IMR-90 (cell line): Measurements from ENCODE around the gene KCNJ16. TPM values are rescaled to one million over a fixed set of nuclear protein-coding genes. Genes with fewer than 3 reads are reported as not detected.

ENCODE experiments used
- ATAC-seq: fragments of 200-7000 bp; cut with Tn5 transposase; 2 replicates; pipeline ENCODE4 v1.9.1; 2020; ENCODE audit warnings: low read depth, mild to moderate bottlenecking, moderate library complexity
- BruUV-seq: library from RNA; stranded (reverse); fragments of 400-500 nt; replicated peaks from 2 replicates; lab custom pipeline; 2021; lab: Mats Ljungman, UMichigan
- CTCF ChIA-PET: fragments of 300-600 bp; formaldehyde crosslinking; extraction: SDS; loops from one replicate; lab custom pipeline; 2021; ENCODE audit warnings: antibody characterized with exemption; lab: Yijun Ruan, JAX
- POLR2A ChIA-PET: fragments of 300-600 bp; sonication (Branson Sonifier 250); formaldehyde crosslinking; loops from one replicate; lab custom pipeline; 2022; ENCODE audit warnings: antibody characterized with exemption; ENCODE audit not compliant: unreplicated experiment; lab: Charles Lee
- DNase-seq: peaks from one replicate; pipeline ENCODE4 v3.0.0; 2013
- H2AFZ ChIP-seq: replicated peaks from 2 replicates; pipeline ENCODE3; 2013; ENCODE audit warnings: low read length, mild to moderate bottlenecking; ENCODE audit not compliant: poor library complexity
- H2AK5ac ChIP-seq: 2 replicates; pipeline ENCODE4 v1.6.1; 2013; ENCODE audit warnings: low read depth, low read length, inconsistent platforms
- H2AK9ac ChIP-seq: replicated peaks from 2 replicates; pipeline ENCODE3; 2013; ENCODE audit warnings: mild to moderate bottlenecking, low read depth, low read length, moderate library complexity; ENCODE audit not compliant: poor library complexity
- H2BK120ac ChIP-seq: 2 replicates; pipeline ENCODE4 v1.6.1; 2013; ENCODE audit warnings: low read depth, low read length, inconsistent platforms
- H2BK15ac ChIP-seq: 3 replicates; pipeline ENCODE4 v1.6.1; 2013; ENCODE audit warnings: low read depth, low read length, inconsistent platforms
- H2BK20ac ChIP-seq: 2 replicates; pipeline ENCODE4 v1.6.1; 2013; ENCODE audit warnings: low read depth, mild to moderate bottlenecking, inconsistent platforms, low read length, moderate library complexity
- H2BK5ac ChIP-seq: 2 replicates; pipeline ENCODE4 v1.6.1; 2013; ENCODE audit warnings: mild to moderate bottlenecking, low read depth, low read length, inconsistent platforms; ENCODE audit not compliant: poor library complexity, severe bottlenecking
- H3K14ac ChIP-seq: replicated peaks from 2 replicates; pipeline ENCODE4 v1.6.1; 2013; ENCODE audit warnings: low read depth, low read length, inconsistent platforms
- H3K18ac ChIP-seq: 2 replicates; pipeline ENCODE4 v1.6.1; 2013; ENCODE audit warnings: low read depth, low read length, control low read depth
- H3K23ac ChIP-seq: 2 replicates; pipeline ENCODE4 v1.6.1; 2013; ENCODE audit warnings: low read depth, low read length, inconsistent platforms
- H3K27ac ChIP-seq: 2 replicates; pipeline ENCODE4 v1.5.1; 2013; ENCODE audit warnings: mild to moderate bottlenecking, control low read depth, low read length; ENCODE audit not compliant: insufficient read depth
- H3K27me3 ChIP-seq: 2 replicates; pipeline ENCODE4 v1.6.1; 2013; ENCODE audit warnings: low read length; ENCODE audit not compliant: control insufficient read depth, insufficient read depth
- H3K36me3 ChIP-seq: 2 replicates; pipeline ENCODE4 v1.6.1; 2013; ENCODE audit warnings: low read length, mixed read lengths; ENCODE audit not compliant: control insufficient read depth, insufficient read depth
- H3K4ac ChIP-seq: 2 replicates; pipeline ENCODE4 v1.6.1; 2013; ENCODE audit warnings: low read depth, low read length, inconsistent platforms
- H3K4me1 ChIP-seq: 2 replicates; pipeline ENCODE4 v1.6.1; 2013; ENCODE audit warnings: low read length, mixed read lengths; ENCODE audit not compliant: control insufficient read depth, insufficient read depth
- H3K4me2 ChIP-seq: 2 replicates; pipeline ENCODE4 v1.6.1; 2013; ENCODE audit warnings: low read depth, mild to moderate bottlenecking, control low read depth, low read length, moderate library complexity
- H3K4me3 ChIP-seq: 2 replicates; pipeline ENCODE4 v1.5.1; 2013; ENCODE audit warnings: low read depth, mild to moderate bottlenecking, control low read depth, low read length, moderate library complexity; ENCODE audit not compliant: insufficient read depth
- H3K56ac ChIP-seq: 2 replicates; pipeline ENCODE4 v1.6.1; 2013; ENCODE audit warnings: low read length, inconsistent platforms; ENCODE audit not compliant: insufficient read depth; ENCODE audit errors: extremely low read depth
- H3K79me1 ChIP-seq, 2 experiments: 2 replicates each; pipeline ENCODE4 v1.6.1; 2013; ENCODE audit warnings: low read length in 2 of 2, inconsistent platforms in 1 of 2, low read depth in 1 of 2
- H3K9ac ChIP-seq: 2 replicates; pipeline ENCODE4 v1.6.1; 2013; ENCODE audit warnings: low read depth, low read length, control low read depth
- H3K9me1 ChIP-seq: 2 replicates; pipeline ENCODE4 v1.6.1; 2013; ENCODE audit warnings: low read length, inconsistent platforms; ENCODE audit not compliant: insufficient read depth
- H3K9me3 ChIP-seq: 2 replicates; pipeline ENCODE4 v1.6.1; 2013; ENCODE audit warnings: low read length; ENCODE audit not compliant: control insufficient read depth, insufficient read depth
- H4K20me1 ChIP-seq: 2 replicates; pipeline ENCODE4 v1.6.1; 2013; ENCODE audit warnings: low read length, inconsistent platforms; ENCODE audit not compliant: insufficient read depth
- H4K5ac ChIP-seq: 2 replicates; pipeline ENCODE4 v1.6.1; 2013; ENCODE audit warnings: mild to moderate bottlenecking, low read depth, low read length, control low read depth
- H4K8ac ChIP-seq, 2 experiments: 2 replicates each; pipeline ENCODE4 v1.6.1; 2013; ENCODE audit warnings: low read depth in 2 of 2, low read length in 2 of 2, control low read depth in 1 of 2, inconsistent platforms in 1 of 2
- H4K91ac ChIP-seq: 2 replicates; pipeline ENCODE4 v1.6.1; 2013; ENCODE audit warnings: low read depth, low read length, inconsistent platforms; ENCODE audit not compliant: insufficient read depth
- CEBPB ChIP-seq: IDR thresholded peaks from 2 replicates; pipeline ENCODE4 v1.6.1; 2012; ENCODE audit warnings: low read depth, low read length, improper control_type of control experiment
- CTCF ChIP-seq: conservative IDR thresholded peaks from 2 replicates; pipeline ENCODE4 v1.5.1; 2012; ENCODE audit warnings: mild to moderate bottlenecking, low read depth, low read length, improper control_type of control experiment
- FOS ChIP-seq: fragments of 150-350 bp; IDR thresholded peaks from 2 replicates; pipeline ENCODE4 v1.6.1; 2016; ENCODE audit warnings: low read depth, low read length
- MAZ ChIP-seq: IDR thresholded peaks from 2 replicates; pipeline ENCODE4 v1.6.1; 2012; ENCODE audit warnings: low read depth, mild to moderate bottlenecking, low read length, improper control_type of control experiment, moderate library complexity, borderline replicate concordance
- MXI1 ChIP-seq: IDR thresholded peaks from 2 replicates; pipeline ENCODE4 v1.6.1; 2012; ENCODE audit warnings: low read depth, mild to moderate bottlenecking, low read length, moderate library complexity, borderline replicate concordance
- RAD21 ChIP-seq: IDR thresholded peaks from 2 replicates; pipeline ENCODE4 v1.6.1; 2012; ENCODE audit warnings: low read length, improper control_type of control experiment
- RCOR1 ChIP-seq: IDR thresholded peaks from 2 replicates; pipeline ENCODE4 v1.6.1; 2012; ENCODE audit warnings: mild to moderate bottlenecking, low read length, improper control_type of control experiment; ENCODE audit not compliant: insufficient replicate concordance
- SMC3 ChIP-seq: fragments of 150-350 bp; IDR thresholded peaks from 2 replicates; pipeline ENCODE4 v1.6.1; 2016; ENCODE audit warnings: low read depth, mild to moderate bottlenecking, antibody characterized with exemption, low read length, moderate library complexity
- WGBS, 2 experiments: methylation state at CpG; one replicate each; pipeline versions ENCODE4 v1.1.5 to v1.1.7; 2013; ENCODE audit warnings: missing lambda C conversion rate in 2 of 2; ENCODE audit not compliant: insufficient read length in 1 of 2; ENCODE audit errors: extremely low coverage in 2 of 2; 5-methylcytosine and 5-hydroxymethylcytosine counted together
- dilution Hi-C: fragments of 300-500 bp; cut with HindIII; formaldehyde crosslinking; loops from one replicate; pipeline ENCODE4 v1.14.3; 2018; ENCODE audit warnings: low sequenced_read_pairs; ENCODE audit not compliant: unreplicated experiment
- in situ Hi-C: fragments of 300-500 bp; cut with MboI; formaldehyde crosslinking; loops from 3 replicates; pipeline ENCODE4 v1.14.3; 2019; ENCODE audit warnings: low sequenced_read_pairs, inconsistent platforms, mixed read lengths
- intact Hi-C: fragments of 100-400 bp; cut with micrococcal nuclease; formaldehyde crosslinking; loops from 2 replicates; pipeline ENCODE4 v1.10.0; 2022
- polyA plus RNA-seq, 3 experiments: library from polyadenylated mRNA; depleted of rRNA; stranded (reverse); fragments of >200 nt; gene quantifications; 2 replicates each; pipeline ENCODE4 v1.2.3, GENCODE V29; 2012; ENCODE audit warnings: low replicate concordance in 1 of 3
- total RNA-seq: library from RNA; depleted of rRNA; stranded (reverse); fragments of >200 nt; gene quantifications from 2 replicates; pipeline ENCODE4 v1.2.3, GENCODE V29; 2012
- TF ChIP-seq, protein P1 (sequence below): fragments of 150-350 bp; IDR thresholded peaks from 2 replicates; pipeline ENCODE4 v1.6.1; 2016; ENCODE audit warnings: low read depth, mild to moderate bottlenecking, low read length, moderate library complexity, borderline replicate concordance

KCNJ16 gene
- total and polyA plus RNA-seq, 2 of the 4 experiments (the other 2 are of a cell fraction), result not detected

GRCh38 chr17:70137451-70138230 lies 62.6 kb downstream of the KCNJ16 start:
- in situ Hi-C loops, result no loop called here
- H2BK120ac ChIP-seq, result peak overlapping the region; percentile 90
- H2AK5ac ChIP-seq, result no peak overlapping the region
- no peaks in the 10 kb centered on the region; the same call in 1 of the 2 replicates for H3K9me3 ChIP-seq
- H3K56ac ChIP-seq, result peak overlapping the region; percentile 91
- H3K4ac ChIP-seq, result peak overlapping the region; percentile 85
- TF ChIP-seq CEBPB (peak; percentile 97), SMC3 (no peak), RAD21 (peak; percentile 20; the same call in 1 of the 2 replicates), MAZ (no peak), FOS (peak; percentile 29; the same call in 1 of the 2 replicates), CTCF (0 out of 2 replicates have a peak, but pooled peaks have one; percentile 3), RCOR1 (no peak), MXI1 (peak; percentile 13; the same call in 1 of the 2 replicates)
- TF ChIP-seq, protein P1, sequence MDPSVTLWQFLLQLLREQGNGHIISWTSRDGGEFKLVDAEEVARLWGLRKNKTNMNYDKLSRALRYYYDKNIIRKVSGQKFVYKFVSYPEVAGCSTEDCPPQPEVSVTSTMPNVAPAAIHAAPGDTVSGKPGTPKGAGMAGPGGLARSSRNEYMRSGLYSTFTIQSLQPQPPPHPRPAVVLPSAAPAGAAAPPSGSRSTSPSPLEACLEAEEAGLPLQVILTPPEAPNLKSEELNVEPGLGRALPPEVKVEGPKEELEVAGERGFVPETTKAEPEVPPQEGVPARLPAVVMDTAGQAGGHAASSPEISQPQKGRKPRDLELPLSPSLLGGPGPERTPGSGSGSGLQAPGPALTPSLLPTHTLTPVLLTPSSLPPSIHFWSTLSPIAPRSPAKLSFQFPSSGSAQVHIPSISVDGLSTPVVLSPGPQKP, result no peak
- no CpG with 5 or more reads among the region's 9 CpGs for WGBS, 2 experiments
- H2AFZ ChIP-seq, result peak overlapping the region; percentile 47
- intact Hi-C loops, result loop anchor here (1.0 to 5.0 kb wide), 6 partner anchors 170 to 568 kb away; no protein-coding TSS in a partner anchor
- BruUV-seq, result no TSS peak
- H3K9me1 ChIP-seq, result no peaks in the 10 kb centered on the region
- no peaks in the 10 kb centered on the region for H3K36me3 ChIP-seq
- H2BK15ac ChIP-seq, result peak overlapping the region; percentile 13; the same call in 2 of the 3 replicates
- H3K9ac ChIP-seq, result peak overlapping the region; percentile 80
- H3K14ac ChIP-seq, result peak overlapping the region; percentile 87
- H3K18ac ChIP-seq, result peak overlapping the region; percentile 96
- H4K20me1 ChIP-seq, result no peaks in the 10 kb centered on the region
- peak overlapping the region; percentile 68; the same call in 1 of the 2 replicates for H4K91ac ChIP-seq
- POLR2A ChIA-PET, result no interaction called here
- H4K8ac ChIP-seq, result peak overlapping the region; percentile 43 to 85; a peak in 3 of 4 replicates
- H3K27ac ChIP-seq, result peak overlapping the region; percentile 98; the same call in 1 of the 2 replicates
- DNase-seq, result peak; percentile 95
- H2AK9ac ChIP-seq, result peak overlapping the region; percentile 8
- H3K23ac ChIP-seq, result peak overlapping the region; percentile 78; the same call in 1 of the 2 replicates
- peak overlapping the region; percentile 93 for H2BK20ac ChIP-seq
- CTCF ChIA-PET, result interaction anchor here (1.0 kb wide), 1 partner anchor 530 kb away, joined by 3 read pairs; no protein-coding TSS in a partner anchor
- H4K5ac ChIP-seq, result peak overlapping the region; percentile 96
- peaks cover 14% of the 10 kb centered on the region for H3K4me1 ChIP-seq
- peak overlapping the region; percentile 96 for H3K4me2 ChIP-seq
- H3K27me3 ChIP-seq, result no peaks in the 10 kb centered on the region
- no peaks in the 10 kb centered on the region for H3K79me1 ChIP-seq
- peak overlapping the region; percentile 59 for H3K4me3 ChIP-seq
- peak; percentile 85 for ATAC-seq
- H2BK5ac ChIP-seq, result peak overlapping the region; percentile 94
- dilution Hi-C loops, result no loop called here
